ENCODE results near the gene ZBTB16.

GRCh38 chr11:114036147-114036811 is 23.2 kb upstream of the ZBTB16 start:
- TF ChIP-seq POLR2A (IDR thresholded peaks at IDR 0.05) (no peak), EP300 (IDR thresholded peaks at IDR 0.05) (no peak), CTCF (IDR thresholded peaks at IDR 0.05) (peak; percentile 76 to 86 (median 83)), POLR2AphosphoS5 (IDR thresholded peaks at IDR 0.05) (peak; percentile 35 to 65 (median 54))

All from sigmoid colon (tissue), 4 donors.